H9 (cell line): Measurements from ENCODE around the gene ABHD14A. TPM values are rescaled to one million over a fixed set of nuclear protein-coding genes. Genes with fewer than 3 reads are reported as not detected.

Experiments
- DNase-seq: peaks from one replicate; pipeline ENCODE4 v3.0.0-alpha.2; 2017
- H2AFZ ChIP-seq: one replicate; pipeline ENCODE4 v1.6.1; 2013; ENCODE audit warnings: mild to moderate bottlenecking, low read length, control low read depth, moderate library complexity
- H2AK5ac ChIP-seq: 2 replicates; pipeline ENCODE4 v1.6.1; 2013; ENCODE audit warnings: low read length, control low read depth, mixed read lengths; ENCODE audit not compliant: insufficient read length
- H2BK120ac ChIP-seq: one replicate; pipeline ENCODE4 v1.6.1; 2013; ENCODE audit warnings: low read depth, mild to moderate bottlenecking, low read length, control low read depth, inconsistent platforms; ENCODE audit not compliant: poor library complexity, severe bottlenecking
- H2BK12ac ChIP-seq: 2 replicates; pipeline ENCODE4 v1.6.1; 2013; ENCODE audit warnings: low read length, control low read depth, mixed read lengths, low read depth; ENCODE audit not compliant: insufficient read length
- H2BK15ac ChIP-seq: 2 replicates; pipeline ENCODE4 v1.6.1; 2013; ENCODE audit warnings: low read depth, low read length, control low read depth
- H2BK20ac ChIP-seq: one replicate; pipeline ENCODE4 v1.6.1; 2013; ENCODE audit warnings: low read depth, mild to moderate bottlenecking, low read length, control low read depth, inconsistent platforms; ENCODE audit not compliant: poor library complexity, severe bottlenecking
- H2BK5ac ChIP-seq: 2 replicates; pipeline ENCODE4 v1.6.1; 2013; ENCODE audit warnings: low read length, control low read depth, mixed read lengths; ENCODE audit not compliant: insufficient read length
- H3K14ac ChIP-seq: 2 replicates; pipeline ENCODE4 v1.6.1; 2013; ENCODE audit warnings: low read length, control low read depth; ENCODE audit not compliant: insufficient read depth
- H3K18ac ChIP-seq: 2 replicates; pipeline ENCODE4 v1.6.1; 2013; ENCODE audit warnings: low read depth, mild to moderate bottlenecking, mixed read lengths, low read length, control low read depth; ENCODE audit not compliant: insufficient read length
- H3K23ac ChIP-seq: 2 replicates; pipeline ENCODE4 v1.6.1; 2013; ENCODE audit warnings: low read length, control low read depth, mixed read lengths, low read depth; ENCODE audit not compliant: insufficient read length
- H3K23me2 ChIP-seq: 2 replicates; pipeline ENCODE4 v1.6.1; 2013; ENCODE audit warnings: low read depth, mild to moderate bottlenecking, mixed read lengths, low read length, control low read depth; ENCODE audit not compliant: insufficient read length, poor library complexity, severe bottlenecking
- H3K27ac ChIP-seq: 2 replicates; pipeline ENCODE4 v1.5.1; 2013; ENCODE audit warnings: low read length, control low read depth, mixed read lengths, low read depth; ENCODE audit not compliant: insufficient read length
- H3K27me3 ChIP-seq: 2 replicates; pipeline ENCODE4 v1.6.1; 2013; ENCODE audit warnings: low read length, control low read depth, inconsistent platforms; ENCODE audit not compliant: insufficient read depth
- H3K4ac ChIP-seq: 2 replicates; pipeline ENCODE4 v1.6.1; 2013; ENCODE audit warnings: low read depth, mild to moderate bottlenecking, control low read depth, inconsistent platforms, low read length, moderate library complexity
- H3K4me1 ChIP-seq: 2 replicates; pipeline ENCODE4 v1.6.1; 2013; ENCODE audit warnings: low read length, control low read depth, inconsistent platforms; ENCODE audit not compliant: insufficient read depth
- H3K4me2 ChIP-seq: 2 replicates; pipeline ENCODE4 v1.6.1; 2013; ENCODE audit warnings: low read length, control low read depth, mixed read lengths; ENCODE audit not compliant: insufficient read length, insufficient read depth
- H3K56ac ChIP-seq: 2 replicates; pipeline ENCODE4 v1.6.1; 2013; ENCODE audit warnings: low read depth, mild to moderate bottlenecking, mixed read lengths, low read length, control low read depth; ENCODE audit not compliant: insufficient read length
- H3K79me1 ChIP-seq: 2 replicates; pipeline ENCODE4 v1.6.1; 2013; ENCODE audit warnings: low read depth, mild to moderate bottlenecking, moderate library complexity, low read length, control low read depth, inconsistent platforms; ENCODE audit not compliant: insufficient read depth, poor library complexity, severe bottlenecking
- H3K79me2 ChIP-seq: 2 replicates; pipeline ENCODE4 v1.6.1; 2013; ENCODE audit warnings: low read length, control low read depth, inconsistent platforms; ENCODE audit not compliant: insufficient read depth
- H3K9ac ChIP-seq: 2 replicates; pipeline ENCODE4 v1.6.1; 2013; ENCODE audit warnings: low read length, control low read depth, mixed read lengths; ENCODE audit not compliant: insufficient read length; ENCODE audit errors: extremely low read depth
- H3K9me3 ChIP-seq: one replicate; pipeline ENCODE4 v1.6.1; 2013; ENCODE audit warnings: low read depth, low read length, inconsistent platforms; ENCODE audit not compliant: control insufficient read depth
- H3T11ph ChIP-seq: one replicate; pipeline ENCODE4 v1.6.1; 2013; ENCODE audit warnings: mild to moderate bottlenecking, low read length, control low read depth, inconsistent platforms
- H4K20me1 ChIP-seq: one replicate; pipeline ENCODE4 v1.6.1; 2013; ENCODE audit not compliant: control insufficient read depth, insufficient read length, insufficient read depth
- H4K5ac ChIP-seq: 2 replicates; pipeline ENCODE4 v1.6.1; 2013; ENCODE audit warnings: low read depth, mild to moderate bottlenecking, mixed read lengths, low read length, control low read depth; ENCODE audit not compliant: insufficient read length
- H4K8ac ChIP-seq: replicated peaks from 2 replicates; pipeline ENCODE4 v1.6.1; 2013; ENCODE audit warnings: low read length, control low read depth, mixed read lengths, low read depth; ENCODE audit not compliant: insufficient read length
- H4K91ac ChIP-seq: 2 replicates; pipeline ENCODE4 v1.6.1; 2013; ENCODE audit warnings: low read depth, mild to moderate bottlenecking, moderate library complexity, mixed read lengths, low read length, control low read depth; ENCODE audit not compliant: insufficient read length
- H3K27ac Mint-ChIP-seq, 3 experiments: 2 replicates in 2 of 3; 3 replicates in 1 of 3; pipeline ENCODE4 v1.8.0; 2020 to 2021; ENCODE audit warnings: mixed read lengths in 3 of 3, mild to moderate bottlenecking in 1 of 3, moderate library complexity in 1 of 3
- H3K27me3 Mint-ChIP-seq: 2 replicates; pipeline ENCODE4 v1.8.0; 2021; ENCODE audit warnings: low read depth, mild to moderate bottlenecking, moderate library complexity, mixed read lengths
- H3K36me3 Mint-ChIP-seq, 3 experiments: 2 replicates in 2 of 3; 3 replicates in 1 of 3; pipeline ENCODE4 v1.8.0; 2020 to 2021; ENCODE audit warnings: low read depth in 3 of 3, mixed read lengths in 3 of 3; ENCODE audit not compliant: insufficient read depth in 1 of 3
- H3K4me1 Mint-ChIP-seq, 2 experiments: 2 replicates each; pipeline ENCODE4 v1.8.0; 2020; ENCODE audit warnings: mixed read lengths in 2 of 2
- H3K4me3 Mint-ChIP-seq, 2 experiments: 2 replicates in 1 of 2; 3 replicates in 1 of 2; pipeline ENCODE4 v1.8.0; 2020 to 2021; ENCODE audit warnings: mild to moderate bottlenecking in 2 of 2, mixed read lengths in 2 of 2, moderate library complexity in 1 of 2
- H3K9me3 Mint-ChIP-seq, 2 experiments: 2 replicates in 1 of 2; 3 replicates in 1 of 2; pipeline ENCODE4 v1.8.0; 2020; ENCODE audit warnings: mild to moderate bottlenecking in 2 of 2, mixed read lengths in 2 of 2, moderate library complexity in 1 of 2
- CTCF ChIP-seq: fragments of 200-600 bp; sonication (generic); conservative IDR thresholded peaks from 3 replicates; pipeline ENCODE4 v1.8.0; 2021; ENCODE audit warnings: antibody characterized with exemption, mild to moderate bottlenecking
- WGBS: extraction: QIAGEN DNeasy Blood & Tissue Kit; methylation state at CpG from one replicate; pipeline ENCODE4 v1.1.7; 2013; ENCODE audit warnings: missing lambda C conversion rate, low lambda C conversion rate, mixed read lengths; ENCODE audit not compliant: insufficient read length; ENCODE audit errors: extremely low coverage; 5-methylcytosine and 5-hydroxymethylcytosine counted together
- total RNA-seq: library from RNA; stranded (reverse); gene quantifications from 2 replicates; pipeline ENCODE4 v1.2.1, GENCODE V29; 2021

ABHD14A gene
- total RNA-seq, 1 experiment from 2014 or later = 3.1 TPM

DNA sequence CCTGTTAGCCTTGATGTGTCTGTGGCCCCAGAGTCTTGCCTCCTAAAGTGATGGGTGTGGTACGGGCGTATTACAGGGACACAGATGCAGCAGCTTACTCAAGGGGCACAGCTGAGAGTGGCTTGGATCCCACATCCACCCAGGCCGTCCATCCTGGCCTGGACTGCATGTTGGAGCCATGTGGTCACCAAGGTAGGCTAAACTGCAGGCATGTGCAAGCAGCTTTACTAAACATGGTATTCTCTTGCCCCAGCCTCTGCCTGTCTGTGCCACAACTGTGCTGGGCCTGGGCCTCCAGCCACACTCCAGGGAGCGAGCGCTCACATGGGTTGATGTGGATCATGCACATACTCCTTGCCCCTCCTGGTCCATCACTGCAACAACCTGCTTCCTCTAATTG is 25.7 kb upstream of the ABHD14A start:
- no peaks in the 10 kb centered on the region for H3K9me3 Mint-ChIP-seq
- Histone ChIP-seq H2BK15ac (no peak overlapping the region), H2BK12ac (no peak overlapping the region), H3K79me1 (no peaks in the 10 kb centered on the region), H2AFZ (no peak overlapping the region), H3K23me2 (no peaks in the 10 kb centered on the region), H2BK120ac (no peak overlapping the region), H3K27ac (no peak overlapping the region), H3K27me3 (peaks cover 7% of the 10 kb centered on the region; the same call in 1 of the 2 replicates), H4K20me1 (peaks cover 6% of the 10 kb centered on the region), H3K23ac (no peak overlapping the region), H2BK20ac (no peak overlapping the region), H3K18ac (no peak overlapping the region), H3K14ac (no peak overlapping the region), H3K4me2 (no peak overlapping the region), H4K5ac (no peak overlapping the region), H3K4ac (no peak overlapping the region), H4K91ac (no peak overlapping the region), H3K9me3 (no peaks in the 10 kb centered on the region), H3K56ac (no peak overlapping the region), H4K8ac (no peak overlapping the region), H2BK5ac (no peak overlapping the region), H2AK5ac (no peak overlapping the region), H3T11ph (no peak overlapping the region), H3K9ac (no peak overlapping the region), H3K4me1 (no peaks in the 10 kb centered on the region), H3K79me2 (no peaks in the 10 kb centered on the region)
- no peak for TF ChIP-seq CTCF
- H3K4me1 Mint-ChIP-seq = no peaks in the 10 kb centered on the region; a peak in 1 of 4 replicates
- peaks cover 96% of the 10 kb centered on the region for H3K27me3 Mint-ChIP-seq
- H3K4me3 Mint-ChIP-seq = no peak overlapping the region; a peak in 1 of 5 replicates
- no peak overlapping the region for H3K27ac Mint-ChIP-seq
- WGBS = no CpG with 5 or more reads among the region's 5 CpGs
- no peaks in the 10 kb centered on the region for H3K36me3 Mint-ChIP-seq
- no peak for DNase-seq
